Thyroid gland (tissue), 4 donors: Measurements from ENCODE around the gene SMIM12. TPM values are rescaled to one million over a fixed set of nuclear protein-coding genes. Genes with fewer than 3 reads are reported as not detected.

Experiments used
- DNase-seq, 2 donors: peaks; one replicate each; pipeline ENCODE4 v3.0.0-alpha.2; 2019
- H3K27ac ChIP-seq, 3 donors: fragments of 200-600 bp; sonication (generic); 1 replicate in 2 of 3; 2 replicates in 1 of 3; pipeline ENCODE4 v1.5.1; 2016 to 2019; ENCODE audit warnings: mild to moderate bottlenecking in 1 of 3, moderate library complexity in 1 of 3
- H3K27me3 ChIP-seq: fragments of 200-600 bp; sonication (generic); one replicate; pipeline ENCODE4 v1.5.1; 2019
- H3K36me3 ChIP-seq, 2 donors: fragments of 200-600 bp; sonication (generic); one replicate each; pipeline ENCODE4 v1.5.1; 2016 to 2019
- H3K4me1 ChIP-seq, 2 donors: fragments of 200-600 bp; sonication (generic); one replicate each; pipeline ENCODE4 v1.5.1; 2017 to 2019
- H3K4me3 ChIP-seq, 3 donors: fragments of 200-600 bp; sonication (generic); replicated peaks in 1 of 3; 1 replicate in 2 of 3; 2 replicates in 1 of 3; pipeline ENCODE4 v1.5.1; 2016; ENCODE audit warnings: mild to moderate bottlenecking in 1 of 3
- H3K9me3 ChIP-seq: fragments of 200-600 bp; sonication (generic); one replicate; pipeline ENCODE4 v1.5.1; 2017
- POLR2A ChIP-seq, 2 donors: fragments of 450-650 bp; IDR thresholded peaks; one replicate each; pipeline ENCODE4 v1.6.1; 2017; ENCODE audit warnings: antibody characterized with exemption in 2 of 2, mild to moderate bottlenecking in 2 of 2, moderate library complexity in 1 of 2
- WGBS, 2 donors: methylation state at CpG; one replicate each; pipeline ENCODE4 v1.1.5; 2017; 5-methylcytosine and 5-hydroxymethylcytosine counted together
- intact Hi-C: fragments of 100-400 bp; cut with DNase I; formaldehyde crosslinking; loops from one replicate; pipeline ENCODE4 v1.15.1; 2023
- total RNA-seq, 4 donors: library from RNA; depleted of rRNA; stranded (reverse); fragments of >200 nt; gene quantifications; one replicate each; pipeline ENCODE4 v1.2.3, GENCODE V29; 2016
- TF ChIP-seq, protein P1 (sequence below), 6 experiments: fragments of 200-600 bp in 3 of 6; fragments of 450-650 bp in 3 of 6; sonication (generic) in 3 of 6; IDR thresholded peaks; one replicate each; pipeline ENCODE4 v1.5.1; 2016 to 2019; ENCODE audit warnings: antibody characterized with exemption in 6 of 6, mild to moderate bottlenecking in 2 of 6, inconsistent platforms in 1 of 6, moderate library complexity in 1 of 6

The SMIM12 gene
- total RNA-seq, 4 donors from 2014 or later = 26.5 to 32.8 (median 29.8) TPM

DNA sequence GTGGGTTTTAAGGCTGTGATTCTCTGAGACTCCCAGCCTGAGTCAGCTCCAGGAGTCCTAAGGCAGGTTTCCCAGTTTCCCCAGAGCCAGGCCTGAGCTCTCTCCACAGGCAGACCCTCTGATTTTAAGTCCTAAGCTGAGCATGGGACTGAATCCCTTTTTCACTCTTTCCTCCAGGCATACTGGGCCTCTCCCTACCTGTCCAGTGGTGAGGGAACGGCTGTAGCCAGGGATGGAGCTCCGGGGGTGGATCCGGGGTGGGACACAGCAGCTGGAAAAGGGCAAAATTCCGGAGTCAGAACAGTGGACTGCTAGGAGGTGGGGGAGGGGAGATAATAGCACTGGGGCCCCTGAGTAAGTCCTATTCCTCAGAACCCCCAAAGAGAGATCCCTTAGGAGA lies 39.9 kb upstream of the SMIM12 start:
- no peaks in the 10 kb centered on the region for H3K27me3 ChIP-seq
- no peak for DNase-seq
- no peak overlapping the region for H3K4me3 ChIP-seq
- no peaks in the 10 kb centered on the region for H3K36me3 ChIP-seq
- WGBS, 2 donors = 83 to 88% methylated on average over 4 of the region's 4 CpGs
- H3K27ac ChIP-seq = no peak overlapping the region
- H3K9me3 ChIP-seq = no peaks in the 10 kb centered on the region
- no peaks in the 10 kb centered on the region for H3K4me1 ChIP-seq
- TF ChIP-seq, protein P1, sequence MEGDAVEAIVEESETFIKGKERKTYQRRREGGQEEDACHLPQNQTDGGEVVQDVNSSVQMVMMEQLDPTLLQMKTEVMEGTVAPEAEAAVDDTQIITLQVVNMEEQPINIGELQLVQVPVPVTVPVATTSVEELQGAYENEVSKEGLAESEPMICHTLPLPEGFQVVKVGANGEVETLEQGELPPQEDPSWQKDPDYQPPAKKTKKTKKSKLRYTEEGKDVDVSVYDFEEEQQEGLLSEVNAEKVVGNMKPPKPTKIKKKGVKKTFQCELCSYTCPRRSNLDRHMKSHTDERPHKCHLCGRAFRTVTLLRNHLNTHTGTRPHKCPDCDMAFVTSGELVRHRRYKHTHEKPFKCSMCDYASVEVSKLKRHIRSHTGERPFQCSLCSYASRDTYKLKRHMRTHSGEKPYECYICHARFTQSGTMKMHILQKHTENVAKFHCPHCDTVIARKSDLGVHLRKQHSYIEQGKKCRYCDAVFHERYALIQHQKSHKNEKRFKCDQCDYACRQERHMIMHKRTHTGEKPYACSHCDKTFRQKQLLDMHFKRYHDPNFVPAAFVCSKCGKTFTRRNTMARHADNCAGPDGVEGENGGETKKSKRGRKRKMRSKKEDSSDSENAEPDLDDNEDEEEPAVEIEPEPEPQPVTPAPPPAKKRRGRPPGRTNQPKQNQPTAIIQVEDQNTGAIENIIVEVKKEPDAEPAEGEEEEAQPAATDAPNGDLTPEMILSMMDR (IDR thresholded peaks at IDR 0.05) = no peak
- TF ChIP-seq POLR2A (IDR thresholded peaks at IDR 0.05) = no peak
- intact Hi-C loops = no loop called here

DNA sequence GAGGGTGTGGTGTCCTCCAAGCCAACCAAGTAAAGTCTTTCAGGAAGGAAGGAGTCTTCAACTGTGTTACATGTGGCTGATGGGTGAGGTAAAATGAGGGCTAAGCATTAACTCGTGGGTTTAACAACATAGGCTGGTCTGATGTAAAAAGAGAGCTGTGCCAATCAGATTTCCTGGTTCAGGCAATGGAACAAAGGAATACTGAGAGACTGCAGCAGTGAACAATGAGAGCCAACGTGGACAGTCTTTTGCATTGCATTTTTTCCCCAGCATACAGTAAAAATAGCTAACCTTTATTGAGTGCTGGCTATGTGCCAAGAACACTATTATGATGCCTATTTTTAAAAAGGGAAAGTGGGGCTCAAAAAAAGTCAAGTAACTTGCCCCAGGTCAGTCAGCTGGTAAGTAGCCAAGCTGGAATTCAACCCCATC lies 38.8 kb upstream of the SMIM12 start:
- WGBS, 2 donors = 26 to 42% methylated on average over 2 of the region's 2 CpGs
- Histone ChIP-seq H3K9me3 (no peaks in the 10 kb centered on the region), H3K4me3 (no peak overlapping the region), H3K27ac (no peak overlapping the region), H3K36me3 (no peaks in the 10 kb centered on the region), H3K4me1 (no peaks in the 10 kb centered on the region), H3K27me3 (no peaks in the 10 kb centered on the region)
- no peak for DNase-seq
- intact Hi-C loops = no loop called here
- TF ChIP-seq, protein P1 (IDR thresholded peaks at IDR 0.05) = no peak
- no peak for TF ChIP-seq POLR2A (IDR thresholded peaks at IDR 0.05)

DNA sequence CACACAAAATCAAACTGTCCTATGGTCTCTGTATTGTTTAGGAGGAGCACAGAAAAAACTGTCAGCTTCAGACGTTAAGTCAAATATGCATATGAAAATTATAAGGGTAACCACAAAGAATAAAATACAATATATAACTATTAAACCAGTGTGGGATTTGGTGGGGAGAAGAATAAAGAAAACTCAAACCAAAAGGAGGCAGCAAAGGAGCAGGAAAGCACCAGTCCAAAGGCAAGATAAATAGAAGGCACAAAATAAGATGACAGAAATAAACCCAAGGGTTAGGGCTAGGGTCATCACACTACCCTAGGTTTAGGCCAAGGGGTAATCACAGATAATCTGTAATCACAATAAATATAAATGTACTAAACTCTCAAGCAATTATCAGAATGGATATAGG lies 37.1 kb upstream of the SMIM12 start:
- no peaks in the 10 kb centered on the region for H3K36me3 ChIP-seq
- no peaks in the 10 kb centered on the region for H3K27me3 ChIP-seq
- no peak for TF ChIP-seq POLR2A (IDR thresholded peaks at IDR 0.05)
- TF ChIP-seq, protein P1 (IDR thresholded peaks at IDR 0.05) = no peak
- DNase-seq = no peak
- WGBS, 2 donors = 74 to 91% methylated on average over 1 of the region's 1 CpG
- intact Hi-C loops = no loop called here
- no peaks in the 10 kb centered on the region for H3K4me1 ChIP-seq
- no peak overlapping the region for H3K27ac ChIP-seq
- H3K4me3 ChIP-seq = no peak overlapping the region
- no peaks in the 10 kb centered on the region for H3K9me3 ChIP-seq

DNA sequence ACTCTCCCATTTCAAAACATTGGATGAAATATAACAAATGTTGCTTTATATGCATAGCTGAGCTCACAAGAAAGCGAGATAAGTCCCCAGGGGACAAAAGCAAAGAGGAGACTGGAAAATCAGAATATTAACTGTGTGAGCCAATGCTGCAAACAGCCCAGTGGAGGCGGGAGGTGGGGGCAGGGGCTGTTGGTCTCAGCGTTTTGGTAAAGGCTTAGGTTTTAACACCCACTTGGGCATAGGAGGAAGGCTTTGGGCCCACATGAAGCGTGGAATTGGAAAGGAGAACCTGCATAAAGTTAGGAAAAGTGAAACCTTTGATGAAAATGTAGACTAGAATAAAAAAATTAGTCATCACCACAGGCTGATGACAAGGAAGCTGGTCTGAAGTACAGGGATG lies 30.2 kb upstream of the SMIM12 start:
- intact Hi-C loops = no loop called here
- Histone ChIP-seq H3K9me3 (no peaks in the 10 kb centered on the region), H3K4me1 (peaks cover 7 to 11% of the 10 kb centered on the region in 2 donors), H3K36me3 (no peaks in the 10 kb centered on the region), H3K4me3 (no peak overlapping the region), H3K27me3 (peaks cover 14% of the 10 kb centered on the region), H3K27ac (no peak overlapping the region)
- DNase-seq = no peak
- 46 to 66% methylated on average over 4 of the region's 4 CpGs for WGBS, 2 donors
- TF ChIP-seq, protein P1 (IDR thresholded peaks at IDR 0.05) = no peak
- no peak for TF ChIP-seq POLR2A (IDR thresholded peaks at IDR 0.05)

DNA sequence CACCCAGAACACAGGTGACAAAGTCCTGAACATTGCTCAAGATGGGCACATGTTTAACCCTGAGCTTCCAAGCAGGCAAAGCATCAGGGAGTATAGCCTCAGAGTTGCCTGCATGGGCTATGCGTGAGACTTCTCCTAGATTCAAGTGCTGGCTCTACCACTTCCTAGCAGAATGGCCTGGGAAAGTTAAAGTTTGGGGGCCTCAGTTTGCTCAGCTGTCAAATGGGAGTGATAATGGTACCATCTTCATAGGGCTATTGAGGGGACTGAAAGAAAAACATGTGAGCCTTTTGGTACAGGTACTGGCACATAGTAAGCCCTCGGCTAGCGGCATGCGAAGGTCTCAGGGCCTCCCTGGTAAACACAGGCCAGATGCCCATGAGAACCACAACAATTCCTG lies 28.0 kb upstream of the SMIM12 start:
- intact Hi-C loops = no loop called here
- DNase-seq = no peak
- Histone ChIP-seq H3K27me3 (peaks cover 16% of the 10 kb centered on the region), H3K9me3 (no peaks in the 10 kb centered on the region), H3K4me3 (no peak overlapping the region), H3K4me1 (peaks cover 7 to 11% of the 10 kb centered on the region in 2 donors), H3K36me3 (no peaks in the 10 kb centered on the region), H3K27ac (no peak overlapping the region)
- no peak for TF ChIP-seq POLR2A (IDR thresholded peaks at IDR 0.05)
- TF ChIP-seq, protein P1 (IDR thresholded peaks at IDR 0.05) = no peak
- 86 to 96% methylated on average over 4 of the region's 4 CpGs for WGBS, 2 donors
